Esophagus muscularis mucosa (tissue), 4 donors: ENCODE measurements around the gene FGD5.

Source experiments
- CTCF ChIP-seq, 3 experiments: fragments of 200-600 bp in 2 of 3; fragments of 450-650 bp in 1 of 3; sonication (generic) in 2 of 3; IDR thresholded peaks; one replicate each; pipeline ENCODE4 v1.5.1; 2017 to 2019; ENCODE audit warnings: antibody characterized with exemption in 3 of 3, mild to moderate bottlenecking in 2 of 3, moderate library complexity in 1 of 3
- EP300 ChIP-seq: sonication (generic); formaldehyde crosslinking; IDR thresholded peaks from one replicate; pipeline ENCODE4 v1.6.1; 2017; ENCODE audit warnings: antibody characterized with exemption
- POLR2A ChIP-seq: fragments of 450-650 bp; IDR thresholded peaks from one replicate; pipeline ENCODE4 v1.6.1; 2017; ENCODE audit warnings: antibody characterized with exemption, moderate library complexity, mild to moderate bottlenecking, low read depth
- POLR2AphosphoS5 ChIP-seq, 2 donors: sonication (generic); formaldehyde crosslinking; IDR thresholded peaks; one replicate each; pipeline ENCODE4 v1.6.1; 2017; ENCODE audit warnings: antibody characterized with exemption in 2 of 2

- TF ChIP-seq POLR2AphosphoS5 (IDR thresholded peaks at IDR 0.05) (no peak), POLR2A (no peak), CTCF (IDR thresholded peaks at IDR 0.05) (no peak), EP300 (no peak)
Observed at GRCh38 chr3:14822670-14823390, 4.1 kb downstream of the FGD5 start.
